ENCODE measurements around the gene C10orf143. TPM values are rescaled to one million over a fixed set of nuclear protein-coding genes. Genes with fewer than 3 reads are reported as not detected.
A peak's percentile ranks its signal among the peaks of the same experiment; 100 is the strongest.

The C10orf143 gene
- total RNA-seq, 1 experiment from 2014 or later, result 1.6 TPM

GRCh38 chr10:130138479-130138866, 27.8 kb upstream of the C10orf143 start:
- H3K4me3 Mint-ChIP-seq, result peak overlapping the region; percentile 85
- POLR2A ChIA-PET, result interaction anchor here (4.2 kb wide), 1 partner anchor 28 kb away, joined by 48 read pairs; the partner anchor contains the start of gene C10orf143
- no peaks in the 10 kb centered on the region for H3K9me3 Mint-ChIP-seq
- DNase-seq (ENCODE audit: low spot score) (no peak), ATAC-seq (no peak)
- H3K27me3 Mint-ChIP-seq (ENCODE audit: low read depth), result peaks cover 6% of the 10 kb centered on the region
- H3K36me3 Mint-ChIP-seq, result peaks cover 10% of the 10 kb centered on the region
- H3K4me1 Mint-ChIP-seq, result peaks cover 39% of the 10 kb centered on the region
- TF ChIP-seq CBFB (CRISPR knock-in tag; IDR thresholded peaks at IDR 0.05; ENCODE audit: low read depth), result no peak
- TF ChIP-seq JAZF1 (CRISPR knock-in tag; IDR thresholded peaks at IDR 0.05), result no peak
- TF ChIP-seq, protein P1, sequence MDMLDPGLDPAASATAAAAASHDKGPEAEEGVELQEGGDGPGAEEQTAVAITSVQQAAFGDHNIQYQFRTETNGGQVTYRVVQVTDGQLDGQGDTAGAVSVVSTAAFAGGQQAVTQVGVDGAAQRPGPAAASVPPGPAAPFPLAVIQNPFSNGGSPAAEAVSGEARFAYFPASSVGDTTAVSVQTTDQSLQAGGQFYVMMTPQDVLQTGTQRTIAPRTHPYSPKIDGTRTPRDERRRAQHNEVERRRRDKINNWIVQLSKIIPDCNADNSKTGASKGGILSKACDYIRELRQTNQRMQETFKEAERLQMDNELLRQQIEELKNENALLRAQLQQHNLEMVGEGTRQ (CRISPR knock-in tag; IDR thresholded peaks at IDR 0.05), result no peak
- TF ChIP-seq ATF3 (CRISPR knock-in tag; conservative IDR thresholded peaks at IDR 0.05), result no peak
- no peak for TF ChIP-seq SP1 (CRISPR knock-in tag; conservative IDR thresholded peaks at IDR 0.05)
- TF ChIP-seq TEAD4 (CRISPR knock-in tag; IDR thresholded peaks at IDR 0.05), result no peak
- TF ChIP-seq ZNF671 (CRISPR knock-in tag; IDR thresholded peaks at IDR 0.05), result no peak
- TF ChIP-seq FOXJ3 (CRISPR knock-in tag; IDR thresholded peaks at IDR 0.05; ENCODE audit: borderline replicate concordance), result no peak
- no peak for TF ChIP-seq ZNF281 (CRISPR knock-in tag; IDR thresholded peaks at IDR 0.05)
- no peak for TF ChIP-seq ATF6 (CRISPR knock-in tag; IDR thresholded peaks at IDR 0.05)
- no peak for TF ChIP-seq NFATC4 (CRISPR knock-in tag; IDR thresholded peaks at IDR 0.05)
- no peak for TF ChIP-seq ZNF423 (CRISPR knock-in tag; IDR thresholded peaks at IDR 0.05)
- TF ChIP-seq AFF4 (CRISPR knock-in tag; IDR thresholded peaks at IDR 0.05; ENCODE audit: borderline replicate concordance), result no peak
- no peak for TF ChIP-seq EMX1 (CRISPR knock-in tag; IDR thresholded peaks at IDR 0.05)
- no peak for TF ChIP-seq ZNF232 (CRISPR knock-in tag; IDR thresholded peaks at IDR 0.05)
- TF ChIP-seq, protein P2, sequence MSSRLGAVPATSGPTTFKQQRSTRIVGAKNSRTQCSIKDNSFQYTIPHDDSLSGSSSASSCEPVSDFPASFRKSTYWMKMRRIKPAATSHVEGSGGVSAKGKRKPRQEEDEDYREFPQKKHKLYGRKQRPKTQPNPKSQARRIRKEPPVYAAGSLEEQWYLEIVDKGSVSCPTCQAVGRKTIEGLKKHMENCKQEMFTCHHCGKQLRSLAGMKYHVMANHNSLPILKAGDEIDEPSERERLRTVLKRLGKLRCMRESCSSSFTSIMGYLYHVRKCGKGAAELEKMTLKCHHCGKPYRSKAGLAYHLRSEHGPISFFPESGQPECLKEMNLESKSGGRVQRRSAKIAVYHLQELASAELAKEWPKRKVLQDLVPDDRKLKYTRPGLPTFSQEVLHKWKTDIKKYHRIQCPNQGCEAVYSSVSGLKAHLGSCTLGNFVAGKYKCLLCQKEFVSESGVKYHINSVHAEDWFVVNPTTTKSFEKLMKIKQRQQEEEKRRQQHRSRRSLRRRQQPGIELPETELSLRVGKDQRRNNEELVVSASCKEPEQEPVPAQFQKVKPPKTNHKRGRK (CRISPR knock-in tag; IDR thresholded peaks at IDR 0.05; ENCODE audit: borderline replicate concordance), result no peak
- CTCF ChIA-PET, result interaction anchor here (0.9 to 3.3 kb wide), 3 partner anchors 11 to 33 kb away, joined by 3 to 39 read pairs (median 16); partner anchors contain the start of gene C10orf143
- peak overlapping the region; percentile 60 for H3K27ac Mint-ChIP-seq

All from WTC11 (cell line).